ENCODE data around the gene CFAP61. TPM values are rescaled to one million over a fixed set of nuclear protein-coding genes. Genes with fewer than 3 reads are reported as not detected.

CFAP61 gene
- total RNA-seq, 1 donor, result not detected

DNA sequence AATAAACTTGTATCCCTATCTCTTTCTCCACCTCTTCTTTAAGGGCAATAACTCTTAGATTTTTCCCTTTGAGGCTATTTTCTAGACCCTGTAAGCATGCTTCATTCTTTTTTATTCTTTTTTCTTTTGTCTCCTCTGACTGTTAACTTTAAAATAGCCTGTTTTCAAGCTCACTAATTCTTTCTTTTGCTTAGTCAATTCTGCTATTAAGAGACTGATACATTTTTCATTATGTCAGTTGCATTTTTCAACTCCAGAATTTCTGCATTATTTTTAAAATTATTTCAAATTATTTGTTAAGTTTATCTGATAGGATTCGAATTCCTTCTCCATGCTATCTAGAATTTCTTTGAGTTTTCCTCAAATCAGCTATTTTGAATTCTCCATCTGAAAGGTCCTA is 84.0 kb downstream of the CFAP61 start:
- no peaks in the 10 kb centered on the region for H3K4me1 ChIP-seq (ENCODE audit: insufficient read depth, low read length)
- H3K4me3 ChIP-seq (ENCODE audit: insufficient read depth, low read length), result no peak overlapping the region
- H3K27ac ChIP-seq (ENCODE audit: low read depth, low read length), result no peak overlapping the region
- H2AFZ ChIP-seq (ENCODE audit: low read length), result no peak overlapping the region
- no peaks in the 10 kb centered on the region for H4K20me1 ChIP-seq (ENCODE audit: insufficient read depth, low read length)
- TF ChIP-seq, protein P1, sequence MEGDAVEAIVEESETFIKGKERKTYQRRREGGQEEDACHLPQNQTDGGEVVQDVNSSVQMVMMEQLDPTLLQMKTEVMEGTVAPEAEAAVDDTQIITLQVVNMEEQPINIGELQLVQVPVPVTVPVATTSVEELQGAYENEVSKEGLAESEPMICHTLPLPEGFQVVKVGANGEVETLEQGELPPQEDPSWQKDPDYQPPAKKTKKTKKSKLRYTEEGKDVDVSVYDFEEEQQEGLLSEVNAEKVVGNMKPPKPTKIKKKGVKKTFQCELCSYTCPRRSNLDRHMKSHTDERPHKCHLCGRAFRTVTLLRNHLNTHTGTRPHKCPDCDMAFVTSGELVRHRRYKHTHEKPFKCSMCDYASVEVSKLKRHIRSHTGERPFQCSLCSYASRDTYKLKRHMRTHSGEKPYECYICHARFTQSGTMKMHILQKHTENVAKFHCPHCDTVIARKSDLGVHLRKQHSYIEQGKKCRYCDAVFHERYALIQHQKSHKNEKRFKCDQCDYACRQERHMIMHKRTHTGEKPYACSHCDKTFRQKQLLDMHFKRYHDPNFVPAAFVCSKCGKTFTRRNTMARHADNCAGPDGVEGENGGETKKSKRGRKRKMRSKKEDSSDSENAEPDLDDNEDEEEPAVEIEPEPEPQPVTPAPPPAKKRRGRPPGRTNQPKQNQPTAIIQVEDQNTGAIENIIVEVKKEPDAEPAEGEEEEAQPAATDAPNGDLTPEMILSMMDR (IDR thresholded peaks at IDR 0.05; ENCODE audit: extremely low read depth, low read depth, low read length), result no peak
- no peaks in the 10 kb centered on the region for H3K79me2 ChIP-seq (ENCODE audit: insufficient read depth, low read length)
- no peak for DNase-seq (ENCODE audit: insufficient read length, low spot score, missing footprints)
- no peaks in the 10 kb centered on the region for H3K27me3 ChIP-seq (ENCODE audit: insufficient read depth, low read length)
- no peak overlapping the region for H3K4me2 ChIP-seq (ENCODE audit: insufficient read depth, low read length)
- peaks cover 2% of the 10 kb centered on the region for H3K9me3 ChIP-seq (ENCODE audit: low read depth, low read length)
- no peaks in the 10 kb centered on the region for H3K36me3 ChIP-seq (ENCODE audit: insufficient read depth, low read length)

DNA sequence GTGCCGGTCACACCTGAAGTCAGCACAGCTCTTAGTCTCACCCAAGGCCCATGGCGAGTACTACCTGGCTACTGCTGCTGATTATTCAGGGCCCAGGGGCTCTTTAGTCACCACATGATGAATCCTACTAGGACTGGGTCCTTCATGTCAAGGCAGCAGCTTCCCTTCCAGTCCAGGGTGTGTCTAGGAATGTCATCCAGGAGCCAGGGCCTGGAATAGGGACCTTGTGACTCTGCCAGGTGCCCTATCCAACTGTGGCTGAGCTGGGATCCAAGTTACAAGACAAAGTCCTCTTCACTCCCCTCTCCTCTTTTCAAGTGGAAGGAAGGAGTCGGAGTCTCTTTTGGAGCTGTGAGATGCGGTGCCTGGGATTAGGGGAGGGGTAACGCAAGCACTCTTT is 85.5 kb downstream of the CFAP61 start:
- TF ChIP-seq, protein P1 (IDR thresholded peaks at IDR 0.05; ENCODE audit: extremely low read depth, low read depth, low read length), result no peak
- H3K27me3 ChIP-seq (ENCODE audit: insufficient read depth, low read length), result no peaks in the 10 kb centered on the region
- H3K9me3 ChIP-seq (ENCODE audit: low read depth, low read length), result peaks cover 2% of the 10 kb centered on the region

DNA sequence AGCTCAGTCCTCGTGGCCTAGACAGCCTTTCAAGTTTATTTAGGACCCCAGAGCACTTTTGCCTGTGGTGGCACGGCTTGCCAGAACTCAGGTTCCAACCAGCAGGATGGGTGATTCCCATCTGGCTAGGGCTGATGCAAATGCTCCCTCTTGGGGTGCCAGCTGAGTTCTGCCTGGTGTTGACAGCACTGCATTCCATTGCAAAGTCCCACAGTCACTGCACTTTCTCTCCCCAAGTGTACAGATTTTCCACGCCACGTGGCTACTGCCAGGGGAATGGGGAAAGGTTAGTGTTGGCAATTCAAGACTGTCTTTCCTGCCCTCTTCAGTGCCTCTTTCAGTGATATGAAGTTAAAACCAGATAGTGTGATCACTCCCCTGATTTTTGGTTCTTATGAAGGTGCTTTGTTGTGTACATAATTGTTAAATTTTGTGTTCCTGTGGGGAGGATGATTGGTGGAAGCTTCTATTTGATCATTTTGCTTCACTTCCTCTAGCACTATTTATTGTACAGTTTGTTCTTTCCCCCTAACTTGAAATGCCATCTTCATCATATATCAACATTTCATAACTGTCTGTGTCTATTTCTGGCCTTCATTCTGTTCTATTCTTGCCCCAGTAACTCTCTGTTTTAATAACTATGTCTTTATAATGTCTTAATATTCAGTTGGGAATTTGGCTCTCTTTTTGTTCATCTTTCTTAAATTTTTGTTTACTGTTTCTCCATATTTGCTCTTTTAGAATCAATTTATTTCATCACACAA is 86.2 kb downstream of the CFAP61 start:
- H3K27ac ChIP-seq (ENCODE audit: low read depth, low read length), result no peak overlapping the region
- no peak overlapping the region for H3K4me3 ChIP-seq (ENCODE audit: insufficient read depth, low read length)
- no peak overlapping the region for H2AFZ ChIP-seq (ENCODE audit: low read length)
- TF ChIP-seq, protein P1 (IDR thresholded peaks at IDR 0.05; ENCODE audit: extremely low read depth, low read depth, low read length), result no peak
- peaks cover 2% of the 10 kb centered on the region for H3K9me3 ChIP-seq (ENCODE audit: low read depth, low read length)
- no peaks in the 10 kb centered on the region for H4K20me1 ChIP-seq (ENCODE audit: insufficient read depth, low read length)
- no peaks in the 10 kb centered on the region for H3K79me2 ChIP-seq (ENCODE audit: insufficient read depth, low read length)
- no peak for DNase-seq (ENCODE audit: insufficient read length, low spot score, missing footprints)
- no peak overlapping the region for H3K4me2 ChIP-seq (ENCODE audit: insufficient read depth, low read length)
- no peaks in the 10 kb centered on the region for H3K4me1 ChIP-seq (ENCODE audit: insufficient read depth, low read length)
- H3K27me3 ChIP-seq (ENCODE audit: insufficient read depth, low read length), result no peaks in the 10 kb centered on the region
- no peaks in the 10 kb centered on the region for H3K36me3 ChIP-seq (ENCODE audit: insufficient read depth, low read length)

More for the DNA sequence above, 85.5 kb downstream of the CFAP61 start:
- Histone ChIP-seq H4K20me1 (ENCODE audit: insufficient read depth, low read length) (no peaks in the 10 kb centered on the region), H3K4me1 (ENCODE audit: insufficient read depth, low read length) (no peaks in the 10 kb centered on the region), H3K4me3 (ENCODE audit: insufficient read depth, low read length) (no peak overlapping the region), H3K79me2 (ENCODE audit: insufficient read depth, low read length) (no peaks in the 10 kb centered on the region), H2AFZ (ENCODE audit: low read length) (no peak overlapping the region), H3K4me2 (ENCODE audit: insufficient read depth, low read length) (no peak overlapping the region), H3K36me3 (ENCODE audit: insufficient read depth, low read length) (no peaks in the 10 kb centered on the region), H3K27ac (ENCODE audit: low read depth, low read length) (no peak overlapping the region)
- DNase-seq (ENCODE audit: insufficient read length, low spot score, missing footprints), result no peak

DNA sequence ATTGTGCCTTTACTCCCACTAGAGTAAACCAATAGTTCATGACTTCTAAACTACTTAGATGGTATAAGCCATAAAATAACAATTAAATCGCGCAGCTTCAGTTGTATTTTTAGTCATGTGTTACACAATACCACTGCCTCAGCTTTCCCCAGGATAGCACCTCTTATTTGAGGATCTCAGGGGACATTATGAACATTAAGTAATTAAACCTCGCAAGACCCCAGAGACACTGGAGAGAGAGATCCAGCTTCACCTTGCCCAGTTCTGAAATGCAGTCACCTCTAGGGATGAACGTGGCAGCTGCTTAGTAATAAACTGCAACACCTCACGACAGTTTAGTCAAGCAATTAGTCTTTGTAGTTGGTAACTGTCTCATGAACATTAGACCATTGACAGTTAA is 87.1 kb downstream of the CFAP61 start:
- TF ChIP-seq, protein P1 (IDR thresholded peaks at IDR 0.05; ENCODE audit: extremely low read depth, low read depth, low read length), result no peak
- DNase-seq (ENCODE audit: insufficient read length, low spot score, missing footprints), result no peak
- Histone ChIP-seq H3K27ac (ENCODE audit: low read depth, low read length) (no peak overlapping the region), H3K79me2 (ENCODE audit: insufficient read depth, low read length) (no peaks in the 10 kb centered on the region), H3K4me3 (ENCODE audit: insufficient read depth, low read length) (no peak overlapping the region), H3K4me2 (ENCODE audit: insufficient read depth, low read length) (no peak overlapping the region), H3K9me3 (ENCODE audit: low read depth, low read length) (no peaks in the 10 kb centered on the region), H4K20me1 (ENCODE audit: insufficient read depth, low read length) (no peaks in the 10 kb centered on the region), H3K27me3 (ENCODE audit: insufficient read depth, low read length) (no peaks in the 10 kb centered on the region), H3K4me1 (ENCODE audit: insufficient read depth, low read length) (no peaks in the 10 kb centered on the region), H3K36me3 (ENCODE audit: insufficient read depth, low read length) (no peaks in the 10 kb centered on the region), H2AFZ (ENCODE audit: low read length) (no peak overlapping the region)

Data from osteoblast (primary cell).